WTC11 (cell line): ENCODE measurements around the gene MTX2. TPM values are rescaled to one million over a fixed set of nuclear protein-coding genes. Genes with fewer than 3 reads are reported as not detected.

Experiments
- ATAC-seq: fragments of 200-7000 bp; cut with Tn5 transposase; 2 replicates; pipeline ENCODE4 v1.10.0; 2021; ENCODE audit warnings: mild to moderate bottlenecking, moderate library complexity
- CTCF ChIA-PET: fragments of 300-600 bp; sonication (Branson Sonifier 250); formaldehyde crosslinking; loops from one replicate; lab custom pipeline; 2021; ENCODE audit warnings: antibody characterized with exemption; lab: Charles Lee
- POLR2A ChIA-PET: fragments of 350-600 bp; sonication (Branson Sonifier 250); formaldehyde crosslinking; loops from one replicate; lab custom pipeline; 2021; ENCODE audit warnings: antibody characterized with exemption; lab: Charles Lee
- DNase-seq: peaks from one replicate; pipeline ENCODE4 v3.0.0; 2021; ENCODE audit warnings: low spot score
- H3K27ac Mint-ChIP-seq: 2 replicates; pipeline ENCODE4 v1.8.0; 2021; ENCODE audit warnings: mixed read lengths
- H3K27me3 Mint-ChIP-seq: 2 replicates; pipeline ENCODE4 v1.8.0; 2021; ENCODE audit warnings: low read depth, mild to moderate bottlenecking, moderate library complexity, mixed read lengths
- H3K36me3 Mint-ChIP-seq: 2 replicates; pipeline ENCODE4 v1.8.0; 2021; ENCODE audit warnings: mixed read lengths
- H3K4me1 Mint-ChIP-seq: 2 replicates; pipeline ENCODE4 v1.8.0; 2022; ENCODE audit warnings: mixed read lengths
- H3K4me3 Mint-ChIP-seq: 2 replicates; pipeline ENCODE4 v1.8.0; 2021; ENCODE audit warnings: mild to moderate bottlenecking, moderate library complexity, mixed read lengths
- H3K9me3 Mint-ChIP-seq: 2 replicates; pipeline ENCODE4 v1.8.0; 2021; ENCODE audit warnings: mixed read lengths
- ATF2 ChIP-seq: sonication (generic); formaldehyde crosslinking; IDR thresholded peaks from 2 replicates; pipeline ENCODE4 v1.8.1; 2022; ENCODE audit warnings: low read depth, missing genetic modification reagents, borderline replicate concordance
- ATF3 ChIP-seq: sonication (generic); formaldehyde crosslinking; conservative IDR thresholded peaks from 2 replicates; pipeline ENCODE4 v1.8.1; 2022; ENCODE audit warnings: mild to moderate bottlenecking, missing genetic modification reagents
- ESRRA ChIP-seq: sonication (generic); formaldehyde crosslinking; IDR thresholded peaks from 2 replicates; pipeline ENCODE4 v1.8.1; 2022; ENCODE audit warnings: mild to moderate bottlenecking, missing genetic modification reagents, borderline replicate concordance
- ETV6 ChIP-seq: sonication (generic); formaldehyde crosslinking; IDR thresholded peaks from 2 replicates; pipeline ENCODE4 v1.8.1; 2022; ENCODE audit warnings: mild to moderate bottlenecking, missing genetic modification reagents
- GTF2I ChIP-seq: fragments of 250-450 bp; sonication (Bioruptor Pico); conservative IDR thresholded peaks from 2 replicates; pipeline ENCODE4 v1.4.0; 2021; ENCODE audit warnings: mild to moderate bottlenecking
- HMGA2 ChIP-seq: fragments of 250-450 bp; sonication (Bioruptor Pico); IDR thresholded peaks from 2 replicates; pipeline ENCODE4 v1.4.0; 2021; ENCODE audit warnings: mild to moderate bottlenecking, moderate library complexity
- KAT7 ChIP-seq: sonication (generic); formaldehyde crosslinking; IDR thresholded peaks from 2 replicates; pipeline ENCODE4 v1.8.1; 2023; ENCODE audit warnings: missing genetic modification reagents, mild to moderate bottlenecking, borderline replicate concordance
- PRRX2 ChIP-seq: fragments of 250-450 bp; sonication (Bioruptor Pico); IDR thresholded peaks from 2 replicates; pipeline ENCODE4 v1.8.0; 2021; ENCODE audit warnings: mild to moderate bottlenecking
- RELA ChIP-seq: sonication (generic); formaldehyde crosslinking; IDR thresholded peaks from 2 replicates; pipeline ENCODE4 v1.8.1; 2022; ENCODE audit warnings: missing genetic modification reagents, mild to moderate bottlenecking, borderline replicate concordance
- SOX15 ChIP-seq: fragments of 250-450 bp; sonication (Bioruptor Pico); IDR thresholded peaks from 2 replicates; pipeline ENCODE4 v1.9.0; 2021; ENCODE audit warnings: mild to moderate bottlenecking
- STAT6 ChIP-seq: sonication (generic); formaldehyde crosslinking; conservative IDR thresholded peaks from 2 replicates; pipeline ENCODE4 v1.8.1; 2023; ENCODE audit warnings: mild to moderate bottlenecking, low read depth, missing genetic modification reagents, moderate library complexity
- TP53 ChIP-seq: sonication (generic); formaldehyde crosslinking; IDR thresholded peaks from 2 replicates; pipeline ENCODE4 v1.8.1; 2023; ENCODE audit warnings: mild to moderate bottlenecking, missing genetic modification reagents
- ZNF281 ChIP-seq: sonication (generic); formaldehyde crosslinking; IDR thresholded peaks from 2 replicates; pipeline ENCODE4 v1.8.0; 2023; ENCODE audit warnings: mild to moderate bottlenecking, missing genetic modification reagents
- ZNF317 ChIP-seq: sonication (generic); formaldehyde crosslinking; IDR thresholded peaks from 2 replicates; pipeline ENCODE4 v1.8.1; 2023; ENCODE audit warnings: low read depth, mild to moderate bottlenecking, moderate library complexity, missing genetic modification reagents, borderline replicate concordance
- ZNF423 ChIP-seq: fragments of 250-450 bp; sonication (Bioruptor Pico); IDR thresholded peaks from 2 replicates; pipeline ENCODE4 v2.1.2; 2022; ENCODE audit warnings: mild to moderate bottlenecking, moderate library complexity
- ZNF671 ChIP-seq: fragments of 250-450 bp; sonication (Bioruptor Pico); IDR thresholded peaks from 2 replicates; pipeline ENCODE4 v1.8.0; 2021; ENCODE audit warnings: mild to moderate bottlenecking
- total RNA-seq: library from RNA; stranded (reverse); gene quantifications from 3 replicates; pipeline ENCODE4 v1.2.3, GENCODE V29; 2021
- TF ChIP-seq, protein P1 (sequence below): sonication (generic); formaldehyde crosslinking; IDR thresholded peaks from 2 replicates; pipeline ENCODE4 v1.8.1; 2023; ENCODE audit warnings: mild to moderate bottlenecking, missing genetic modification reagents
- TF ChIP-seq, protein P2 (sequence below): fragments of 250-450 bp; sonication (Bioruptor Pico); IDR thresholded peaks from 2 replicates; pipeline ENCODE4 v1.9.0; 2021; ENCODE audit warnings: moderate library complexity, mild to moderate bottlenecking, inconsistent platforms, borderline replicate concordance

MTX2 gene
- total RNA-seq, 1 experiment from 2014 or later, result 33.6 TPM

- TF ChIP-seq RELA (CRISPR knock-in tag) (no peak), ATF3 (no peak), ZNF281 (CRISPR knock-in tag) (no peak), ATF2 (CRISPR knock-in tag) (no peak), ETV6 (CRISPR knock-in tag) (no peak)
- TF ChIP-seq, protein P1, sequence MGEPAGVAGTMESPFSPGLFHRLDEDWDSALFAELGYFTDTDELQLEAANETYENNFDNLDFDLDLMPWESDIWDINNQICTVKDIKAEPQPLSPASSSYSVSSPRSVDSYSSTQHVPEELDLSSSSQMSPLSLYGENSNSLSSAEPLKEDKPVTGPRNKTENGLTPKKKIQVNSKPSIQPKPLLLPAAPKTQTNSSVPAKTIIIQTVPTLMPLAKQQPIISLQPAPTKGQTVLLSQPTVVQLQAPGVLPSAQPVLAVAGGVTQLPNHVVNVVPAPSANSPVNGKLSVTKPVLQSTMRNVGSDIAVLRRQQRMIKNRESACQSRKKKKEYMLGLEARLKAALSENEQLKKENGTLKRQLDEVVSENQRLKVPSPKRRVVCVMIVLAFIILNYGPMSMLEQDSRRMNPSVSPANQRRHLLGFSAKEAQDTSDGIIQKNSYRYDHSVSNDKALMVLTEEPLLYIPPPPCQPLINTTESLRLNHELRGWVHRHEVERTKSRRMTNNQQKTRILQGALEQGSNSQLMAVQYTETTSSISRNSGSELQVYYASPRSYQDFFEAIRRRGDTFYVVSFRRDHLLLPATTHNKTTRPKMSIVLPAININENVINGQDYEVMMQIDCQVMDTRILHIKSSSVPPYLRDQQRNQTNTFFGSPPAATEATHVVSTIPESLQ, result no peak
Measured at GRCh38 chr2:176378323-176378722, 109.1 kb downstream of the MTX2 start (continued).

GRCh38 chr2:176380341-176380740 lies 111.1 kb downstream of the MTX2 start:
- no peak for TF ChIP-seq KAT7
- TF ChIP-seq TP53 (CRISPR knock-in tag), result no peak
- no peak for TF ChIP-seq HMGA2 (CRISPR knock-in tag)
- no peak for TF ChIP-seq ZNF281 (CRISPR knock-in tag)
- no peak for TF ChIP-seq ZNF423 (CRISPR knock-in tag)
- TF ChIP-seq ZNF317 (CRISPR knock-in tag), result no peak
- TF ChIP-seq SOX15 (CRISPR knock-in tag), result no peak
- TF ChIP-seq, protein P2, sequence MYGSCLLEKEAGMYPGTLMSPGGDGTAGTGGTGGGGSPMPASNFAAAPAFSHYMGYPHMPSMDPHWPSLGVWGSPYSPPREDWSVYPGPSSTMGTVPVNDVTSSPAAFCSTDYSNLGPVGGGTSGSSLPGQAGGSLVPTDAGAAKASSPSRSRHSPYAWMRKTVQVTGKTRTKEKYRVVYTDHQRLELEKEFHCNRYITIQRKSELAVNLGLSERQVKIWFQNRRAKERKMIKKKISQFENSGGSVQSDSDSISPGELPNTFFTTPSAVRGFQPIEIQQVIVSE, result no peak
- TF ChIP-seq PRRX2 (CRISPR knock-in tag), result no peak
- TF ChIP-seq, protein P1, result no peak
- no peak for TF ChIP-seq GTF2I (CRISPR knock-in tag)
- no peak for TF ChIP-seq ZNF671 (CRISPR knock-in tag)
- TF ChIP-seq STAT6 (CRISPR knock-in tag), result no peak
- no peak for TF ChIP-seq ESRRA (CRISPR knock-in tag)
- DNase-seq (no peak), ATAC-seq (no peak)
- H3K4me3 Mint-ChIP-seq, result no peak overlapping the region
- no peak overlapping the region for H3K27ac Mint-ChIP-seq
- peaks cover 16% of the 10 kb centered on the region for H3K36me3 Mint-ChIP-seq
- H3K27me3 Mint-ChIP-seq, result no peaks in the 10 kb centered on the region; the same call in 1 of the 2 replicates
- H3K4me1 Mint-ChIP-seq, result no peaks in the 10 kb centered on the region
- H3K9me3 Mint-ChIP-seq, result peaks cover 28% of the 10 kb centered on the region
- POLR2A ChIA-PET, result no interaction called here
- CTCF ChIA-PET, result no interaction called here
